HepG2 (cell line): ENCODE results near the gene SLCO2A1. TPM values are rescaled to one million over a fixed set of nuclear protein-coding genes. Genes with fewer than 3 reads are reported as not detected.

Experiments
- ATAC-seq: fragments of 200-7000 bp; cut with Tn5 transposase; 3 replicates; pipeline ENCODE4 v1.9.1; 2020; ENCODE audit warnings: mild to moderate bottlenecking, moderate library complexity
- BruUV-seq: library from RNA; stranded (reverse); fragments of 400-500 nt; replicated peaks from 2 replicates; lab custom pipeline; 2021; lab: Mats Ljungman, UMichigan
- CTCF ChIA-PET: fragments of 300-600 bp; formaldehyde crosslinking; extraction: SDS; loops from one replicate; lab custom pipeline; 2021; ENCODE audit warnings: low total read pairs, inconsistent platforms, low intra/inter-chr PET ratio; lab: Yijun Ruan, JAX
- POLR2A ChIA-PET: fragments of 350-600 bp; sonication (Branson Sonifier 250); formaldehyde crosslinking; loops from one replicate; lab custom pipeline; 2020; ENCODE audit warnings: antibody characterized with exemption, inconsistent platforms; lab: Yijun Ruan, JAX
- DNase-seq: peaks from one replicate; pipeline ENCODE4 v3.0.0-alpha.2; 2015; ENCODE audit warnings: low spot score
- FAIRE-seq: peaks from 3 replicates; lab custom pipeline; 2011; peaks lifted over from hg19 to GRCh38; lab: Jason Lieb, UNC
- H2AFZ ChIP-seq: one replicate; pipeline ENCODE4 v1.6.1; 2011; ENCODE audit warnings: low read length, inconsistent platforms
- H3K27ac ChIP-seq: fragments of 300-600 bp; 3 replicates; pipeline ENCODE4 v1.8.0; 2011; ENCODE audit warnings: mixed run types, mild to moderate bottlenecking, mixed read lengths, low read length, inconsistent platforms; ENCODE audit not compliant: insufficient read depth; ENCODE audit errors: extremely low read length
- H3K27me3 ChIP-seq, 2 experiments: fragments of 200-600 bp in 1 of 2; 2 replicates in 1 of 2; 3 replicates in 1 of 2; pipeline versions ENCODE4 v1.6.0 to v1.8.0; 2011; ENCODE audit warnings: low read length in 2 of 2, mild to moderate bottlenecking in 2 of 2, moderate library complexity in 2 of 2, inconsistent platforms in 1 of 2; ENCODE audit not compliant: insufficient read depth in 2 of 2, control insufficient read depth in 1 of 2
- H3K36me3 ChIP-seq, 2 experiments: fragments of 200-600 bp in 1 of 2; replicated peaks in 1 of 2; 2 replicates in 1 of 2; 3 replicates in 1 of 2; pipeline versions ENCODE4 v1.5.1 to v1.8.0; 2011; ENCODE audit warnings: low read length in 2 of 2, inconsistent platforms in 1 of 2; ENCODE audit not compliant: insufficient read depth in 2 of 2, control insufficient read depth in 1 of 2
- H3K4me1 ChIP-seq: 2 replicates; pipeline ENCODE4 v1.5.1; 2012; ENCODE audit warnings: low read length, inconsistent platforms; ENCODE audit not compliant: insufficient read depth
- H3K4me2 ChIP-seq: 2 replicates; pipeline ENCODE4 v1.6.0; 2011; ENCODE audit warnings: low read depth, low read length, inconsistent platforms
- H3K4me3 ChIP-seq, 3 experiments: fragments of 200-600 bp in 1 of 3; sonication (generic), shearing (Covaris generic) in 1 of 3; replicated peaks in 1 of 3; 2 replicates each; pipeline ENCODE4 v1.5.1; 2011 to 2016; ENCODE audit warnings: low read length in 3 of 3, inconsistent platforms in 2 of 3, low read depth in 2 of 3, mild to moderate bottlenecking in 2 of 3, control low read depth in 1 of 3, mixed read lengths in 1 of 3; ENCODE audit not compliant: insufficient read depth in 1 of 3
- H3K79me2 ChIP-seq: one replicate; pipeline ENCODE4 v1.6.1; 2011; ENCODE audit warnings: low read length, inconsistent platforms; ENCODE audit not compliant: insufficient read depth
- H3K9ac ChIP-seq: 2 replicates; pipeline ENCODE4 v1.6.0; 2011; ENCODE audit warnings: mild to moderate bottlenecking, low read depth, low read length, inconsistent platforms; ENCODE audit not compliant: insufficient read depth
- H3K9me3 ChIP-seq: 2 replicates; pipeline ENCODE4 v1.5.1; 2012; ENCODE audit warnings: mild to moderate bottlenecking, low read length
- H4K20me1 ChIP-seq: 2 replicates; pipeline ENCODE4 v1.6.0; 2011; ENCODE audit warnings: inconsistent platforms, mild to moderate bottlenecking, low read length, moderate library complexity; ENCODE audit not compliant: insufficient read depth
- CHD2 ChIP-seq: IDR thresholded peaks from 2 replicates; pipeline ENCODE4 v1.6.1; 2011; ENCODE audit warnings: low read depth, low read length, improper control_type of control experiment
- GTF2F1 ChIP-seq: fragments of 150-350 bp; IDR thresholded peaks from 2 replicates; pipeline ENCODE4 v1.6.1; 2014; ENCODE audit warnings: low read length
- HNF1B ChIP-seq: sonication (generic); formaldehyde crosslinking; IDR thresholded peaks from 2 replicates; pipeline ENCODE4 v1.5.1; 2020; ENCODE audit warnings: mild to moderate bottlenecking, moderate library complexity, missing genetic modification reagents
- HNF4A ChIP-seq: sonication (generic); formaldehyde crosslinking; IDR thresholded peaks from 2 replicates; pipeline ENCODE4 v1.4.0; 2020; ENCODE audit warnings: missing genetic modification reagents
- MAZ ChIP-seq, 2 experiments: sonication (generic) in 1 of 2; formaldehyde crosslinking in 1 of 2; IDR thresholded peaks; 2 replicates each; pipeline versions ENCODE4 v1.5.0 to v1.6.1; 2012 to 2020; ENCODE audit warnings: low read depth in 2 of 2, mild to moderate bottlenecking in 2 of 2, borderline replicate concordance in 1 of 2, improper control_type of control experiment in 1 of 2, low read length in 1 of 2, missing genetic modification reagents in 1 of 2, moderate library complexity in 1 of 2
- NFE2L2 ChIP-seq: fragments of 150-350 bp; IDR thresholded peaks from 2 replicates; pipeline ENCODE4 v1.6.1; 2014; ENCODE audit warnings: low read length
- NFRKB ChIP-seq: fragments of 450-650 bp; IDR thresholded peaks from 2 replicates; pipeline ENCODE4 v1.6.1; 2017
- SRY ChIP-seq: sonication (generic); formaldehyde crosslinking; IDR thresholded peaks from 2 replicates; pipeline ENCODE4 v1.8.0; 2022; ENCODE audit warnings: mild to moderate bottlenecking, missing genetic modification reagents
- ZBTB39 ChIP-seq: sonication (generic); formaldehyde crosslinking; IDR thresholded peaks from 2 replicates; pipeline ENCODE4 v1.5.0; 2020; ENCODE audit warnings: missing genetic modification reagents
- ZNF253 ChIP-seq: sonication (generic); formaldehyde crosslinking; IDR thresholded peaks from 2 replicates; pipeline ENCODE4 v1.8.0; 2022; ENCODE audit warnings: mild to moderate bottlenecking, missing genetic modification reagents, borderline replicate concordance
- ZNF674 ChIP-seq: sonication (generic); formaldehyde crosslinking; IDR thresholded peaks from 2 replicates; pipeline ENCODE4 v1.5.0; 2020; ENCODE audit warnings: low read depth, mild to moderate bottlenecking, missing genetic modification reagents
- ZNF7 ChIP-seq: IDR thresholded peaks from 2 replicates; pipeline ENCODE4 v1.6.1; 2016; ENCODE audit warnings: missing biosample characterization, missing genetic modification reagents
- WGBS: methylation state at CpG from one replicate; pipeline ENCODE4 v1.1.6; 2017; ENCODE audit warnings: low lambda C conversion rate; 5-methylcytosine and 5-hydroxymethylcytosine counted together
- in situ Hi-C: cut with HindIII; loops from 2 replicates; pipeline ENCODE4 v1.10.0; 2017; ENCODE audit warnings: low pct_unique_long_range_greater_than_20kb; ENCODE audit not compliant: extremely low pct_ligation_motif_present
- intact Hi-C: fragments of 100-400 bp; cut with micrococcal nuclease; formaldehyde crosslinking; loops from one replicate; pipeline ENCODE4 v1.10.0; 2022; ENCODE audit not compliant: unreplicated experiment
- polyA plus RNA-seq, 8 experiments: library from polyadenylated mRNA; depleted of rRNA in 3 of 8; stranded (reverse) in 7 of 8; unstranded in 1 of 8; fragments of >200 nt; fragmentation: Illumina TruSeq in 4 of 8; extraction: Trizol in 4 of 8; gene quantifications; 2 replicates each; pipeline versions ENCODE4 v1.2.1 to v1.2.3, GENCODE V29; 2011 to 2016; ENCODE audit warnings: low read depth in 4 of 8, missing spikeins in 1 of 8, mixed read lengths in 1 of 8; ENCODE audit not compliant: insufficient read depth in 1 of 8
- total RNA-seq, 5 experiments: library from RNA; depleted of rRNA; stranded (reverse); fragments of >200 nt; fragmentation: Illumina TruSeq; extraction: Trizol; gene quantifications; 2 replicates each; pipeline ENCODE4 v1.2.3, GENCODE V29; 2016; ENCODE audit warnings: low read depth in 1 of 5

SLCO2A1 gene
- total and polyA plus RNA-seq, 2 of the 13 experiments (the other 11 are each of a cell fraction or from before 2014, with no cell fraction given): 0.04 TPM; not detected in 1

DNA sequence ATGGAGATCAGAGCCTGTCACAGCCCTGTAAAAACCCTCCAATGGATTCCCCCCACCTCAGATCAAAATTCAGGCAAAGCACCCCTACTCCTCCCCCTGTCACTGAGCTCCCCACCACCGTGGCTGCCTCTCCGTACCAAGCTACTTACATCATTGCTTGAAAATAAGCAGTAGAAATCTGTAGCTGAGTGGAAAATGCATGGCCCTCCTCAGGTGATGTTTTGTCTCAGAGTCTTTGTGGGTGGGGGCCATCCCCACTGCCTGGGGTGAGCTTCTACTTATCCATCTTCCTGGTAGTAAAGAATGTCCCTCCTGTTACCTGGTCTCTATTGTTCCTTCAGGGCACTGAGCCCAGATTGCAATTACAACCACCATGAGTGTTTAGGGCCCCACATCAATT is 34.5 kb downstream of the SLCO2A1 start:
- H3K4me3 ChIP-seq: no peak overlapping the region
- H3K27me3 ChIP-seq: peaks cover 4 to 41% of the 10 kb centered on the region in 2 experiments; a peak in 4 of 5 replicates
- no peak overlapping the region for H2AFZ ChIP-seq
- POLR2A ChIA-PET: no interaction called here
- in situ Hi-C loops: no loop called here
- no peak overlapping the region for H3K9ac ChIP-seq
- no peaks in the 10 kb centered on the region for H3K79me2 ChIP-seq
- no TSS peak for BruUV-seq
- ATAC-seq: no peak
- no peaks in the 10 kb centered on the region for H3K9me3 ChIP-seq
- TF ChIP-seq MAZ (IDR thresholded peaks at IDR 0.05; ENCODE audit: borderline replicate concordance, low read depth, low read length) (no peak), MAZ (CRISPR knock-in tag; IDR thresholded peaks at IDR 0.05; ENCODE audit: low read depth) (no peak), ZNF674 (CRISPR knock-in tag) (no peak), HNF4A (CRISPR knock-in tag) (no peak)
- DNase-seq: no peak
- no peak overlapping the region for H3K27ac ChIP-seq
- no peaks in the 10 kb centered on the region for H3K36me3 ChIP-seq
- FAIRE-seq: no peak
- no peak overlapping the region for H3K4me2 ChIP-seq
- CTCF ChIA-PET: no interaction called here
- H3K4me1 ChIP-seq: no peaks in the 10 kb centered on the region
- 21% methylated on average over 2 of the region's 2 CpGs for WGBS
- no peaks in the 10 kb centered on the region for H4K20me1 ChIP-seq
- intact Hi-C loops: no loop called here

DNA sequence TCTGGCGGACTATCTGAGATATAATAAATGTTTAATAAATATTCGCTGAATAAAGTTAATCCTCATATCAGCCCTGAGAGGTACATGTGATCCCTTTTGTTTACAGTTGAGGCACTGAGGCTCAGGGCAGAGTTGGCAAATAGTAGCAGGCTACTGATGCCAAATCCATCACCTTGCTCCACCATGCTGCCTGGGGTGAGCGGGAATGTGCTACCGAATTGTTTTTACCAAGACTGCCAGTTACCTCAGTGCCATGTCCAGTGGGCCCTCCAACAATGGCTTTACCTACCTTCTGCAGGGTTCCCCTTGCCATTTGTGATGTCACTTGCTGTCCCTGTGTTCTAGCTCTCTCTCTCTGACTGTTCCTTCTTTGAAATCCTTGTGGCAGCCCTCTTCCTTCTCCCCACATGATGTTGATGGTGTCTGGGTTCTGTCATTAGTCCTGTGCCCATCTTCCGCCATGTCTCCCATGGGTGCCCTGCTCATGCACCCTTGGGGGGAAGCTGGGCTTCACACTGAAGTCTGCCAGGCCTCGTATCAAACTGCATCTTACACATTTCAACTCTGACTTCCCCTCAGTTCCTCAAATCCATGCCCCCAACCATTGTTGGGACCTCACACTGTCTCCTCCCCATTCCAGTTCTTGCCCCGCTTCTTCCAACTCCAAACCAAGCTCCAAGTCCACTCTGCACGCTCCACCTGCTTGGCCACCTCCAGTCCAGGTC is 35.4 kb downstream of the SLCO2A1 start:
- intact Hi-C loops (no loop called here), in situ Hi-C loops (no loop called here)
- ATAC-seq: no peak
- no peaks in the 10 kb centered on the region for H3K9me3 ChIP-seq
- H3K4me3 ChIP-seq: no peak overlapping the region
- H3K79me2 ChIP-seq: no peaks in the 10 kb centered on the region
- peaks cover 4 to 35% of the 10 kb centered on the region in 2 experiments; a peak in 4 of 5 replicates for H3K27me3 ChIP-seq
- ChIA-PET CTCF (no interaction called here), POLR2A (no interaction called here)
- H3K36me3 ChIP-seq: no peaks in the 10 kb centered on the region
- no peak for FAIRE-seq
- no peak overlapping the region for H3K9ac ChIP-seq
- H3K4me2 ChIP-seq: no peak overlapping the region
- WGBS: 43% methylated on average over 8 of the region's 8 CpGs
- H3K4me1 ChIP-seq: no peaks in the 10 kb centered on the region
- BruUV-seq: no TSS peak
- H2AFZ ChIP-seq: no peak overlapping the region
- no peak for DNase-seq
- no peaks in the 10 kb centered on the region for H4K20me1 ChIP-seq
- H3K27ac ChIP-seq: no peak overlapping the region
- TF ChIP-seq HNF1B (CRISPR knock-in tag) (no peak), NFE2L2 (no peak), CHD2 (no peak), NFRKB (no peak), ZBTB39 (no peak), SRY (CRISPR knock-in tag) (no peak), ZNF7 (no peak), GTF2F1 (no peak), ZNF253 (CRISPR knock-in tag) (no peak)
